HL-60/S4 treated with phorbol 12-myristate 13-acetate at 8.2 ng/mL for 4 days and 3 days (cell line): ENCODE results near the gene PVR.
"Not testable (repeated sequence)": the region's sequence is repeated elsewhere in the genome, so short reads cannot be mapped to it uniquely, and the experiment has no call there.

Source experiments
- in situ Hi-C: fragments of 300-500 bp; cut with MboI; formaldehyde crosslinking; loops from 2 replicates; pipeline ENCODE4 v1.15.0; 2022; ENCODE audit warnings: low sequenced_read_pairs

The PVR gene

GRCh38 chr19:44694184-44694579, 50.5 kb downstream of the PVR start:
- in situ Hi-C loops: no loop called here

- in situ Hi-C loops: no loop called here
These were observed 53.4 kb downstream of the PVR start for GRCh38 chr19:44696939-44697669.

GRCh38 chr19:44697670-44698034, 53.9 kb downstream of the PVR start:
- in situ Hi-C loops: no loop called here

GRCh38 chr19:44698492-44699201, 54.9 kb downstream of the PVR start, which contains the start of gene CEACAM16:
Gene CEACAM16 (plus strand): TSS chr19:44699151. CDS start chr19:44701457, 2,306 bp downstream.
- in situ Hi-C loops: no loop called here

GRCh38 chr19:44700547-44700946, 56.8 kb downstream of the PVR start:
- in situ Hi-C loops: no loop called here

- in situ Hi-C loops: no loop called here
These were observed 57.5 kb downstream of the PVR start for GRCh38 chr19:44701228-44701627.

- in situ Hi-C loops: no loop called here
These were observed 59.0 kb downstream of the PVR start for GRCh38 chr19:44702551-44703176.

- in situ Hi-C loops: no loop called here
These were observed 59.8 kb downstream of the PVR start for GRCh38 chr19:44703336-44704078.

GRCh38 chr19:44704982-44705381, 61.3 kb downstream of the PVR start:
- in situ Hi-C loops: no loop called here

- in situ Hi-C loops: no loop called here
These were observed 61.8 kb downstream of the PVR start for GRCh38 chr19:44705502-44706010.

- in situ Hi-C loops: no loop called here
These were observed 63.0 kb downstream of the PVR start for GRCh38 chr19:44706506-44707236.

- in situ Hi-C loops: no loop called here
These were observed 64.1 kb downstream of the PVR start for GRCh38 chr19:44707794-44708193.

- in situ Hi-C loops: no loop called here
These were observed 65.2 kb downstream of the PVR start for GRCh38 chr19:44708940-44709339.

- in situ Hi-C loops: not testable (repeated sequence)
These were observed 65.9 kb downstream of the PVR start for GRCh38 chr19:44709434-44710266.

GRCh38 chr19:44710483-44710882, 66.8 kb downstream of the PVR start:
- in situ Hi-C loops: no loop called here

- in situ Hi-C loops: no loop called here
These were observed 69.3 kb downstream of the PVR start for GRCh38 chr19:44712864-44713515.
